GM23338 (cell line): ENCODE data around the gene RXFP3. TPM values are rescaled to one million over a fixed set of nuclear protein-coding genes. Genes with fewer than 3 reads are reported as not detected.

Experiments used
- ATAC-seq: fragments of 200-7000 bp; cut with Tn5 transposase; 3 replicates; pipeline ENCODE4 v1.9.1; 2020
- DNase-seq: peaks from one replicate; pipeline ENCODE4 v3.0.0-alpha.2; 2015; ENCODE audit warnings: low spot score
- H2AFZ ChIP-seq: fragments of 200-600 bp; sonication (generic); 2 replicates; pipeline ENCODE4 v1.8.0; 2016; ENCODE audit warnings: antibody characterized with exemption, mild to moderate bottlenecking, moderate library complexity
- H3F3A ChIP-seq: fragments of 200-600 bp; sonication (generic); replicated peaks from 2 replicates; pipeline ENCODE4 v1.8.0; 2017; ENCODE audit warnings: antibody characterized with exemption, mixed run types, low read depth
- H3K27ac ChIP-seq: fragments of 200-600 bp; sonication (generic); 2 replicates; pipeline ENCODE4 v1.6.1; 2016; ENCODE audit warnings: low read depth
- H3K27me3 ChIP-seq: fragments of 200-600 bp; sonication (generic); 2 replicates; pipeline ENCODE4 v1.8.0; 2016; ENCODE audit warnings: mild to moderate bottlenecking, mixed run types, moderate library complexity; ENCODE audit not compliant: insufficient read depth
- H3K36me3 ChIP-seq: fragments of 200-600 bp; sonication (generic); 2 replicates; pipeline ENCODE4 v1.8.0; 2016; ENCODE audit warnings: mild to moderate bottlenecking; ENCODE audit not compliant: insufficient read depth
- H3K4me1 ChIP-seq: fragments of 200-600 bp; sonication (generic); 2 replicates; pipeline ENCODE4 v1.8.0; 2016; ENCODE audit warnings: mild to moderate bottlenecking, moderate library complexity; ENCODE audit not compliant: insufficient read depth
- H3K4me2 ChIP-seq: fragments of 200-600 bp; sonication (generic); 2 replicates; pipeline ENCODE4 v1.7.1; 2017; ENCODE audit warnings: mixed run types
- H3K4me3 ChIP-seq: fragments of 200-600 bp; sonication (generic); 2 replicates; pipeline ENCODE4 v1.6.1; 2016; ENCODE audit warnings: mixed run types
- H3K79me2 ChIP-seq: fragments of 200-600 bp; sonication (generic); replicated peaks from 2 replicates; pipeline ENCODE4 v1.8.0; 2017; ENCODE audit warnings: mild to moderate bottlenecking; ENCODE audit not compliant: insufficient read depth
- H3K9me2 ChIP-seq: fragments of 200-600 bp; sonication (generic); 2 replicates; pipeline ENCODE4 v1.8.0; 2017; ENCODE audit not compliant: insufficient read depth
- H4K20me1 ChIP-seq: fragments of 200-600 bp; sonication (generic); replicated peaks from 2 replicates; pipeline ENCODE4 v1.8.0; 2017; ENCODE audit warnings: mild to moderate bottlenecking; ENCODE audit not compliant: insufficient read depth
- H3K27ac Mint-ChIP-seq: 2 replicates; pipeline ENCODE4 v1.8.0; 2020; ENCODE audit warnings: inconsistent platforms, mild to moderate bottlenecking, moderate library complexity, mixed read lengths
- H3K27me3 Mint-ChIP-seq: 3 replicates; pipeline ENCODE4 v1.8.0; 2022; ENCODE audit warnings: low read depth, mild to moderate bottlenecking, moderate library complexity, mixed read lengths, inconsistent platforms; ENCODE audit not compliant: insufficient read depth, poor library complexity
- H3K36me3 Mint-ChIP-seq: 3 replicates; pipeline ENCODE4 v1.8.0; 2021; ENCODE audit warnings: low read depth, mild to moderate bottlenecking, inconsistent platforms, moderate library complexity, mixed read lengths
- H3K4me1 Mint-ChIP-seq: 3 replicates; pipeline ENCODE4 v1.8.0; 2020; ENCODE audit warnings: mild to moderate bottlenecking, inconsistent platforms, mixed read lengths
- H3K4me3 Mint-ChIP-seq: 3 replicates; pipeline ENCODE4 v1.8.0; 2021; ENCODE audit warnings: moderate library complexity, mild to moderate bottlenecking, inconsistent platforms, mixed read lengths
- H3K9me3 Mint-ChIP-seq: 3 replicates; pipeline ENCODE4 v1.8.0; 2020; ENCODE audit warnings: moderate library complexity, mild to moderate bottlenecking, inconsistent platforms, mixed read lengths
- CREB1 ChIP-seq: fragments of 250-450 bp; sonication (Bioruptor Pico); IDR thresholded peaks from 2 replicates; pipeline ENCODE4 v1.5.0; 2020; ENCODE audit warnings: low read depth, mild to moderate bottlenecking, moderate library complexity
- CTCF ChIP-seq, 2 experiments: fragments of 200-600 bp in 1 of 2; sonication (generic) in 1 of 2; conservative IDR thresholded peaks; 2 replicates each; pipeline versions ENCODE4 v1.5.1 to v1.6.1; 2016 to 2017; ENCODE audit warnings: antibody characterized with exemption in 2 of 2, low read depth in 2 of 2, mild to moderate bottlenecking in 2 of 2, moderate library complexity in 1 of 2
- ETS1 ChIP-seq: IDR thresholded peaks from 2 replicates; pipeline ENCODE4 v1.6.1; 2016; ENCODE audit warnings: antibody characterized with exemption
- EZH2 ChIP-seq: fragments of 200-600 bp; sonication (generic); IDR thresholded peaks from one replicate; pipeline ENCODE4 v1.8.0; 2017; ENCODE audit warnings: antibody characterized with exemption, mild to moderate bottlenecking, low read depth; ENCODE audit not compliant: unreplicated experiment
- EZH2phosphoT487 ChIP-seq: fragments of 200-600 bp; sonication (generic); IDR thresholded peaks from one replicate; pipeline ENCODE4 v1.8.1; 2018; ENCODE audit warnings: antibody characterized with exemption; ENCODE audit not compliant: unreplicated experiment
- JUNB ChIP-seq: IDR thresholded peaks from one replicate; pipeline ENCODE4 v1.6.1; 2016; ENCODE audit warnings: antibody characterized with exemption; ENCODE audit not compliant: unreplicated experiment
- NANOG ChIP-seq: IDR thresholded peaks from 2 replicates; pipeline ENCODE4 v1.6.1; 2016; ENCODE audit warnings: antibody characterized with exemption, borderline replicate concordance
- POLR2AphosphoS5 ChIP-seq: IDR thresholded peaks from 2 replicates; pipeline ENCODE4 v1.6.1; 2016; ENCODE audit warnings: antibody characterized with exemption, low read depth
- REST ChIP-seq: IDR thresholded peaks from one replicate; pipeline ENCODE4 v1.6.1; 2018; ENCODE audit warnings: antibody characterized with exemption; ENCODE audit not compliant: unreplicated experiment
- STAT1 ChIP-seq: IDR thresholded peaks from one replicate; pipeline ENCODE4 v1.6.1; 2016; ENCODE audit warnings: antibody characterized with exemption; ENCODE audit not compliant: unreplicated experiment
- ZNF114 ChIP-seq: fragments of 250-450 bp; sonication (Bioruptor Pico); IDR thresholded peaks from 2 replicates; pipeline ENCODE4 v1.5.0; 2020; ENCODE audit warnings: mild to moderate bottlenecking, moderate library complexity
- ZNF331 ChIP-seq: fragments of 250-450 bp; sonication (Bioruptor Pico); IDR thresholded peaks from 2 replicates; pipeline ENCODE4 v1.5.0; 2020; ENCODE audit warnings: low read depth, mild to moderate bottlenecking, moderate library complexity
- ZNF462 ChIP-seq: fragments of 250-450 bp; sonication (Bioruptor Pico); IDR thresholded peaks from 2 replicates; pipeline ENCODE4 v1.5.0; 2020; ENCODE audit warnings: mild to moderate bottlenecking, moderate library complexity
- polyA plus RNA-seq: library from polyadenylated mRNA; unstranded; fragments of >200 nt; fragmentation: Nextera tagmentation; extraction: Ambion mirVana; gene quantifications from 2 replicates; pipeline ENCODE4 v1.2.1, GENCODE V29; 2016
- total RNA-seq: library from RNA; depleted of rRNA; stranded (reverse); fragments of >200 nt; shearing (Covaris generic); gene quantifications from 2 replicates; pipeline ENCODE4 v1.2.3, GENCODE V29; 2014

Gene RXFP3
- total and polyA plus RNA-seq, 2 experiments from 2014 or later, result not detected

GRCh38 chr5:33901156-33901555 lies 35.0 kb upstream of the RXFP3 start:
- H3K4me3 ChIP-seq, result no peak overlapping the region
- TF ChIP-seq ZNF114 (CRISPR knock-in tag), result no peak
- no peak for TF ChIP-seq NANOG
- no peak for TF ChIP-seq REST
- TF ChIP-seq JUNB, result no peak
- TF ChIP-seq CREB1 (CRISPR knock-in tag), result no peak
- no peak for TF ChIP-seq ETS1
- TF ChIP-seq STAT1, result no peak
- no peak for TF ChIP-seq EZH2
- TF ChIP-seq POLR2AphosphoS5, result no peak
- TF ChIP-seq EZH2phosphoT487, result no peak
- TF ChIP-seq ZNF331 (CRISPR knock-in tag), result no peak
- no peak for TF ChIP-seq CTCF (conservative IDR thresholded peaks at IDR 0.05; ENCODE audit: low read depth in 2 of 2)
- TF ChIP-seq ZNF462 (CRISPR knock-in tag), result no peak
- Mint-ChIP-seq H3K4me3 (no peak overlapping the region), H3K27me3 (no peaks in the 10 kb centered on the region), H3K4me1 (no peaks in the 10 kb centered on the region), H3K36me3 (peaks cover 14% of the 10 kb centered on the region), H3K27ac (no peak overlapping the region), H3K9me3 (peaks cover 21% of the 10 kb centered on the region)
- no peak for ATAC-seq
- no peak overlapping the region for H3K27ac ChIP-seq
- no peaks in the 10 kb centered on the region for H3K27me3 ChIP-seq
- peaks cover 15% of the 10 kb centered on the region; the same call in 1 of the 2 replicates for H3K9me2 ChIP-seq
- no peak for DNase-seq
- H3K4me2 ChIP-seq, result no peak overlapping the region
- H2AFZ ChIP-seq, result no peak overlapping the region
- H3K4me1 ChIP-seq, result no peaks in the 10 kb centered on the region
- 0 out of 2 replicates have a peak, but pooled peaks cover 1% of the 10 kb centered on the region for H3K36me3 ChIP-seq
- H4K20me1 ChIP-seq, result no peaks in the 10 kb centered on the region
- H3K79me2 ChIP-seq, result no peaks in the 10 kb centered on the region
- no peaks in the 10 kb centered on the region for H3F3A ChIP-seq
